GM21526 (cell line): Measurements from ENCODE around the gene ZNF320.
A peak's percentile ranks its signal among the peaks of the same experiment; 100 is the strongest.
"Not testable (repeated sequence)": the region's sequence is repeated elsewhere in the genome, so short reads cannot be mapped to it uniquely, and the experiment has no call there.

Experiments
- ATAC-seq: cut with Tn5 transposase; IDR thresholded peaks from one replicate; pipeline ENCODE4 v1.9.1; 2021; ENCODE audit warnings: moderate library complexity; ENCODE audit not compliant: unreplicated experiment, low FRiP score

ZNF320 gene

DNA sequence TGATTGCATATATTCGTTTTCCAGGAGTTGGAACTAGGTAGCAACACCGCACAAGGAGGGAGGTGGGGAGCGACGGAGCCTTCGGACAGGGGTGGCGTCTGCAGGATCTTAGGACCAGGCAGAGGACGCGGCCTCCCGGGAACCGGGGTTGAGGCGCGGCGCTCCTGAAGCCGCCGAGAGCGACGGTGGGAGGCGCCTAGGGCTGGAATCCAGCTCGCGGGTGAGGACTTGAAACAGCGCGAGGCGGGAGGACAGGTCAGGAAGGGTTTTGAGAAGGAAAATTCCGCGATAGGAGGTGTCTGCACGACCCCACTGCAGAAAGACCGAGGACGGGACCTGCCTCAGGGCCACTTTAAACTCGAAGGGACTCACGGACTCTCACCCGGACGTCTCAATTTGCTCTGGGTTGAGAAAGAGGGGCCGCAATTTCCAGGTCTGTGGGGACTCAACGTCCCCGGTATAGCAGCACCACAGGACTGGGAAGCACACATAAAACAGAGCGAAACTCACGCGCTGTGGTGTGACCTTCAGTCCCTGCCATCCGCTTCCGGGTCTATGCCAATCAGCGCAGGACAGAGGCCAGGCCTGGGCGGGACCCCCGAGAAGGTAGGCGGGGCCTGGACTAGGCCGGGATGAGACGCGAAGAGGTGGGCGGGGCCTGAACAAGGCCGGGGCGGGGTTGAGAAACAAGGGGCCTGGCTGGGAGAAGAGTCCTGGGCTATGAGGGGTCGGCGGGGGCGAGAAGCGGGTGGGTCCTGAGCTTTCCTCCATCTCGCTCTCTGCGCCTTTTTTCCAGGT is at the start of gene ZNF320:
Gene ZNF320, minus strand, starts transcription at position 498 of the 798 bp plus-strand sequence. CDS start 7,380 bp downstream, outside the sequence.
- peak; percentile 95 for ATAC-seq

DNA sequence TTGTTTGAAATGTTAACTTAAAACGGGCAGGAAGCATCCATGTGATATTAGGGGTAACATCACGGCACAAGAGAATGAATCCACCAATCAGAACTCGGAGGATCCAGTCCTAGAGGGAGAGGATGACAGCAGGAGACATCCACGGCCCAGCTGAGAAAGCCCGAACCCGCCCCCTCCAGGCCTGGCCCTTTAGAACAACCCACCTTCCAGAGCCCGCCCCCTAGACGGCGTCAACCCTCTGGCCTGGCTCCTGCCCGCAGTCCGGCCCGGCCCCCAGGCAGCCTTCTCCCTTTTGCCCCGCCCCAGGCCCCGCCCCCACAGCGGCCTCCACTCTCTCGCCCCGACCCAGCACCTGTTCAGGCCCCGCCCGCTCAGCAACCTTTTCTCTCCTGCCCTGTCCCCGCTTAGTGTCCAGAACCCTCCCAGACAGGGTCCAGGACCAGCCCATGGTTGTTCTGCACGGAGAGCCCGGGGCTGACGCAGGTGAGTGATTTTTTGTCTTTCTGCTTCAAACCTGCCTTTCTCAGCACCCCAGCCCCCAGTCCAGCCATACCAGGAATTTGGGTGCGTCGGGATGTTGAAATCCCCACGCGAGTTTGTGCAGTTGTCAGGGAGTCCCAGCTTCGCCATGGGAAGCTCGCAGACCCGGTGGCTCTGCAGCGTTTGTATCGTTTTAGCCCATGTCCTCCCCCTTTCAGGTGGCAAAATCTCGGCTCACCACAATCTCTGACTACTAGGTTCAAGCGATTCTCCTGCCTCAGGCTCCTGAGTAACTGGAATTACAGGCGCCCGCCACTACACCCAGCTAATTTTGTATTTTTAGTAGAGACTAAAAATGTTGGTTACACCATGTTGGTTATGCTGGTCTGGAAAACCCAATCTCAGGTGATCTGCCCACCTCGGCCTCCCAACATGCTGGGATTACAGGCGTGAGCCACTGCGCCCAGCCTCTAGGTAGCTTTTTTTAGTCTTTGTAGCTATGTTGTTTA is 49.2 kb upstream of the ZNF320 start:
- ATAC-seq = no peak

DNA sequence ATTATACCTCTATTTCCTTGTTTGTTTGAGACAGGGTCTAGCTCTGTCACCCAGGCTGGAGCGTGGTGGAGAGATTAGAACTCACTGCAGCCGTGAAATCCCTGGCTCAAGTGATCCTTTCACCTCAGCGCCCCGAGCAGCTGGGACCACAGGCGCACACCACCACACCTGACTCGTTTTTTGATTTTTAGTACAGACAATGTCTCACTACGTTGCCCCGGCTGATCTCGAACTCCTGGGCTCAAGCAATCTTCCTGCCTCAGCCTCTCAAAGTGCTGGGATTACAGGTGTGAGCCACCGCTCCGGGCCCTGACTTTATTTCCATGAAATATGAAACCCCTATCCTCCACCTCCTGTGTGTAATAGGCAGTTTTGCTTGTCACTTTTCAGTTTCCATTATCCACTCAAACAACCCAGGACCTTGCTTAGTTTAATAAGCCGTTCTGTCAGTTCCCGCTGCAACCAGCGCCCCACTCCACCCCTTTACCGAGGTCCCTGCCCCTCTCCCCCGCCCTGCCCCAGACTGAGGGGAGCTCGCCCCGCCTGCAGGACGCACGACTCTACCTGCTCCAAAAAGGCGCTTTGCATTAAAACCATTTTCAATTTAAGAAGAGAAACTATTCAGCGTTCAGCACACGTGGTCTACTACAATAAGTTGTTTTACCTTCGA is 48.4 kb upstream of the ZNF320 start:
- ATAC-seq = no peak

DNA sequence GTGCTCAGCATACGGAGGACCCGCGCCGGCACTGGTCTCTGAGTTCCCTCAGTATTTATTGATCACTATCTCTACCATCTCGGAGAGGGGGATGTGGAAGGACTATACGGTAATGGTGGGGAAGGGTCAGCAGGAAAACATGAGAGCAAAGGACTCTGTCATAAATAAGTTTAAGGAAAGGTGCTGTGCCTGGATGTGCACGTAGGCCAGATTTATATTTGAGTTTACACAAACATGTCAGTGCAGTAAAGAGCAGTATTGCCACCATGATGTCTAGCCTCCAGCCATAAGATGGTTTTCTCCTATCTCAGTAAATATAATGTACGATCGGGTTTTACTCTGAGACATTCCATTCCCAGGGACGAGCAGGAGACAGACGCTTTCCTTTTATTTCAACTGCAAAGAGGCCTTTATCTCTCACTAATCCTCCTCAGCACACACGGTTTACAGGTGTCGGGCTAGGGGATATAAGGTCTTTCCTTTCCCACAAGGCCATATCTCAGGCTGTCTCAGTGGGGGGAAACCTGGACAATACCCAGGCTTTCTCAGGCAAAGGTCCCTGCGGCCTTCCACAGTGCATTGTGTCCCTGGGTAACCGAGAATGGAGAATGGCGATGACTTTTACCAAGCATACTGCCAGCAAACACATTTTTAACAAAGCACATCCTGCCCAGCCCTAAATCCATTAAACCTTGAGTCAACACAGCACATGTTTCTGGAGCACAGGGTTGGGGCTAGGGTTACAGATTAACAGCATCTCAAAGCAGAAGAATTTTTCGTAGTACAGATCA is 47.5 kb upstream of the ZNF320 start:
- not testable (repeated sequence) for ATAC-seq

DNA sequence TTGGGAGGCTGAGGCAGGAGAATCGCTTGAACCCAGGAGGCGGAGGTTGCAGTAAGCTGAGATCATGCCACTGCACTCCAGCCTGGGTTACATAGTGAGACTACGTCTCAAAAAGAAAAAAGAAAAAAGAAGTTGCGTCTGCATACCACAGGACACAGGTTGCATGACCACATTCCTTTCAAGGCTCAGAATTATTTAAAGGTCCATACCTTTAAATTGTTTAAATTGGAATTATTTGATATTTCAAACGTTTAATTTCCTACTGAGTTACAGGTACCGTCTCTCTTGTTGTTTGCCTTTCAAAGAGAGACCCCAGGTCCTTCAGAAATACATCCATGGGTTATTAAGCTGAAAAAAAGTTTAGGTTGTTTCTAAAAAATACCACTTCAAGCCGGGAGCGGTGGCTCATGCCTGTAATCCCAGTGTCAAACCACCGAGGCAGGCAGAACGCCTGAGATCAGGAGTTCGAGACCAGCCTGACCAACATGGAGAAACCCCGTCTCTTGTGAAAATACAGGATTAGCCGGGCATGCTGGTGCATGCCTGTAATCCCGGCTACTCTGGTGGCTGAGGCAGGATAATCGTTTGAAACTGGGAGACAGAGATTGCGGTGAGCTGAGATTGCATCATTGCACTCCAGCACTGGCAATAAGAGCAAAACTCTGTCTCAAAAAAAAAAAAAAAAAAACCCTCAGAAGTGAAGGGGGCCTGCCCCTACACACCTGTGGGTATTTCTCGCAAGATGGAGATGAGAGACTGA is 46.6 kb upstream of the ZNF320 start:
- ATAC-seq = no peak

DNA sequence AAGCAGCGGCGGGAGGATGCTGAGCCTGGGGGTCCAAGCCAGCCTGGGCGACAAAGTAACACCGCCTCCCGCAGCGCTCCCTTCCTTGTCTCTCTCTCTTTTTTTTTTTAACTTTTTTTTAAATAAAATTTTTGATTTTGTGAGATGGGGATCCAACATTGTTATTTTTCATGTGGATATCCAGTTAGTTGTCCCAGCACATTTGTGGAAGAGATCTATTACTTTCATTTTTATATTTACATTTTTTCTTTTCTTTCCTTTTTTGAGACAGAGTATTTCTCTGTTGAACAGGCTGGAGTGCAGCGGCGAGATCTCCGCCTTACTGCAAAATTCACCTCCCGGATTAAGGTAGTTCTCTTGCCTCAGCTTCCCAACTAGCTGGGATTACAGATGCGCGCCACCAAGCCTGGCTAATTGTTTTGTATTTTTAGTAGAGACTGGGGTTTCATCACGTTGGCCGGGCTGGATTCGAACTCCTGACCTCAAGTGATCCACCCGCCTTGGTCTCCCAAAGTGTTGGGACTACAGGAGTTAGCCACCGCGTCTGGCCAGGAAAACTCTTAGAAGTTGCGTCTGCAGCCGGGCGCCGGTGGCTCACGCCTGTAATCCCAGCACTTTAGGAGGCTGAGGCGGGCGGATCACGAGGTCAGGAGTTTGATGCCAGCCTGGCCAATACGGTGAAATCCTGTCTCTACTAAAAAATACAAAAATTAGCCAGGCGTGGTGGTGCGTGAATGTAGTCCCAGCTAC is 45.9 kb upstream of the ZNF320 start:
- ATAC-seq = no peak

DNA sequence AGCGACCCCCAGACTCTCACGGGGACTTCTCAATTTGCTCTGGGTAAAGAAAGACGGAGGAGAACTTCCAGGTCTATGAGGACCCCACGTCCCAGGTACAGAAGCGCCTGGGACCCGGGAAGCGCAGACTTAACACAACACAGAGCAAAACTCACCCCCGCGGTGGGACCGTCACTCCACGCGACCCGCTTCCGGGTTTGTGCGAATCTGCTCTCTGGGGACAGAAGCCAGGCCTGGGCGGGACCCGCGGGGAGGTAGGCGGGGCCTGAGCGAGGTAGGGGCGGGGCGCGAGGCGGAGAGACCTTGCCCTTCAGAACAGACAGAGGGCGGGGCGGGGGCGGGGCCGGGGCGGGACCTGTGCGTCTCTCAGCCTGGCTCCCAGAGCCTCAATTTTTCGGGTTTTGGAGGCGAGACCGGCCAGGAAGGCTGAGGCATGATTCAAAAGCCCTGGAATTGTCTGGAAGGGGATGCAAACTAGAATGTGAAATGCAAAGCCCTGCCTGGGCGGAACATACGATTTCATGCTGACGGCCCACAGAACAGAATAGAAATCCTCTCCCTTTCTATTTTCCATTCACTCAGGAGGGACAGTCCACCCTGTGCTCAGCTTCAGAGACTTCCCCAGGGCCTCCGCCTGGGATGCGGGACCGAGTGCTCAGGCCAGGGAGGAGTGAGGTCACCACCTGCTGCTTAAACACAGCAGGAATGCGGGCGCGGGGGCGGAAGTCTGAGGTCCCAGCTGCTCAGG is 45.1 kb upstream of the ZNF320 start:
- peak; percentile 87 for ATAC-seq

DNA sequence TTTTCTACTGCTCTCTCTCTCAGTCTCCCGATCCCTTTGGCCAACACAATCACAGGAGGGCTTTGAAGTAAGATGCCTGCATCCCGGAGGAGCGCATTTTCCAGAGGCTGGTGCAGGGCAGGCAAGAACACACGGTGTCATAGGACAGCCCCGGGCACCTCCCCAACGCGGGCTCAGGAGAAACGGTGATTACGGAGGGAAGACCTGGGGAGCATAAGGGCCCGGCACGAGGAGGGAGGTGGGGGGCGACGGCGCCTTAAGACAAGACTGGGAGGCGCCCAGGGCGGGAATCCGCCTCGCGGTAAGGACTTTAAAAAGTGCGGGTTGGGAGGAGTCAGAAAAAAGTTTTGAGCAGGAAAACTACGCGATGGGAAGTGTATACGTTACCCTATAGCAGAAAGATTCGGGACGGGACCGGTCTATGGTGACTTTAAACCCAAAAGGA is 44.5 kb upstream of the ZNF320 start:
- peak; percentile 37 for ATAC-seq

DNA sequence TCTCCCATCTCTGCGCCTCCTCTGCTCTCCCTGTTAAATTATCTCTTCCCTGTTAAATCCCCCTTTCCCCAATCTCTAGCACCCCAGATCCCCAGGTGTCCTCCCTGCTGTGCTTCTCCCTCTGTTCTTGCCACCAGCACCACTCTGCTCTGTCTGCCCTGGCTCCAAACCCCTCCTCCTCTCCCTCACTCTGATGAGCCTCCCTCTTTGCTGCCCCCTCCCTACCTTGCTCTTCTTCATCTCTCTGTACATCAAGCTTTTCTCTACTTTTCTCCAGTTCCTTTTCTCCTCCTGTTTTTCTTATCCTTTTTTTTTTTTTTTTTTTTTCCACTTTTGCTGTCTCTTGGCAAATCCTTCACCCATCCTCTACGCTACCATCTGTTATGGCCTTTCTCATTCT is 44.1 kb upstream of the ZNF320 start:
- not testable (repeated sequence) for ATAC-seq

DNA sequence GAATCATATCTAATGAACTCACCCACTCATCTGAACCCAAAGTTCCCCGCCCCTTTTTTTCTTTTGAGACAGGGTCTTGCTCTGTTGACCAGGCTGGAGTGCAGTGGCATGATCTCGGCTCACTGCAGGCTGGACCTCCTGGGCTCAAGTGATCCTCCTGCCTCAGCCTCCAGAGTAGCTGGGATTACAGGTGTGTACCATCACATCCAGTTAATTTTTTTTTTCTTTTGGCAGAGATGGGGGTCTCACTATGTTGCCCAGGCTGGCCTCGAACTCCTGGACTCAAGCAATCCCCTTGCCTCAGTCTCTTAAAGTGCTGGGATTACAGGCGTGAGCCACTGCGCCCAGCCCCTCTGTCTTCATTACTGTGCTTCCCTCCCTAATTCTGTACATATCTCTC is 43.5 kb upstream of the ZNF320 start:
- ATAC-seq = not testable (repeated sequence)

DNA sequence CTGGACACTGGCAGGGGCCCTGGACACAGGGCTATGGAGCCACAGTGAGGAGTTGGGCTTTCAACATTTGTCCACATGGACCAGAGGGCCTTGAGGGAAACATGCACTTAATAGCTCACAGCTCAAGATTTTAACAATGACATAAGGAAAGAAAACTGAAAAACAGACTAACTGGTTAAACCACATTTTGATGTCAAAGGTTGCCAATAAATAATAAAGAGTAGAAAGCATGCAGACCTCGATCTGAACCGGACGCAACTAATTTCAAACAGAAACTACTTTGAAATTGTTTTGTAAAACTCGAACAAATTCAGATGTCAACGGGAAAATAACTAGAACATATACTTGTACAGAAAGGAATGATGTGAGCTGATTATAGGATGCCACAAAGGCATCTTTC is 41.3 kb upstream of the ZNF320 start:
- no peak for ATAC-seq

DNA sequence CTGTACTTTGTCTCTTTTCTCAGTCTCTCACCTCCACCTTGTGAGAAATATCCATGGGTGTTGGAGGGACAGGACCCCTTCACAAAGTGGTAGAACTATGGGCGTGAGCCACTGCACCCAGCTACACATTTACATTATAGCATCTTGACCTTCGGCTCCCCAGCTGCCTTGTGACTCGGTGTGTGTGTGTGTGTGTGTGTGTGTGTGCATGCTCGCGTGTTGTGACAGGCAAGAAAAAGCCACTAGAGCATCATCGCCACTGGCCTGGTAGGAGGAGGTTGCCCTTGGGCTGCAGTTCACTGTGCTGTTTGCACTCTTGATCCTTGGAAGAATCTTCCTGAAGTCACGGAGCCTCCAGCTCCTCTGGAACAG is 39.5 kb upstream of the ZNF320 start:
- ATAC-seq = no peak

DNA sequence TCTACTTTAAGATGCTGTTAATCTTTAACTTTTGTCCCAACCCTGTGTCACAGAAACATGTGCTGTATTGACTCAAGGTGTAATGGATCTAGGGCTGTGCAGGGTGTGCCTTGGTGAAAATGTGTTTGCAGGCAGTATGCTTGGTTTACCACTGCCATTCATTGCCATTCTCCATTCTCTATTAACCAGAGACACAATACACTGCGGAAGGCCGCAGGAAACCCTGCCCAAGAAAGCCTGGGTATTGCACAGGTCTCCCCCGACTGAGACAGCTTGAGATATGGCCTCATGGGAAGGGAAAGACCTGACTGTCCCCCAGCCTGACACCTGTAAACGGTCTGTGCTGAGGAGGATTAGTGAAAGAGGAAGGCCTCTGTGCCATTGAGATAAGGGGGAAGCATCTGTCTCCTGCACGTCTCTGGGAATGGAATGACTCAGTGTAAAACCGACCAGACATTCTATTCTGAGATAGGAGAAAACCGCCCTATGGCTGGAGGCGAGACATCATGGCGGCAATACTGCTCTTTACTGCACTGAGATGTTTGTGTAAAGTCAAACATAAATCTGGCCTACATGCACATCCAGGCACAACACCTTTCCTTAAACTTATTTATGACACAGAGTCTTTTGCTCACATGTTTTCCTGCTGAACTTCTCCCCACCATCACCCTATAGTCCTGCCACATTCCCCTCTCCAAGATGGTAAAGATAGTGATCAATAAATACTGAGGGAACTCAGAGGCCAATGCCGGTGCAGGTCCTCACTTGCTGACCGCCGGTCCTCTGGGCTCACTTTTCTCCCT is 38.9 kb upstream of the ZNF320 start:
- ATAC-seq = no peak

DNA sequence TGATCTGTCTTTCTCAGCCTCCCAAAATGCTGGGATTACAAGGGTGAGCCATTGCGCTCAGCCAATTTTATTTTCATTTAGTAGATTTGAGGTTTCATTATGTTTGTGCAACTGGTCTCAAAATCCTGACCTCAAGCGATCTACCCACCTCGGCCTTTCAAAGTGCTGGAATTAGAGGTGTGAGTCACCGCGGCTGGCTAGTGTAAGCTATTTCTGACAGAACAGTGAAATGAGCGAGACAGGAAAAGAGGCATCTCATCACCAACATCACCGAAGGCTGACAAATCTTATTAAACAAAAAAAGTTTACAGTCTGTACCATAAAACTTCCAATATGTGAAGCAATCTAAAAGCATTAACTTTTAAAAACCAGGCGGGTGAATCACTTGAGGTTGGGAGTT is 38.0 kb upstream of the ZNF320 start:
- ATAC-seq = no peak

DNA sequence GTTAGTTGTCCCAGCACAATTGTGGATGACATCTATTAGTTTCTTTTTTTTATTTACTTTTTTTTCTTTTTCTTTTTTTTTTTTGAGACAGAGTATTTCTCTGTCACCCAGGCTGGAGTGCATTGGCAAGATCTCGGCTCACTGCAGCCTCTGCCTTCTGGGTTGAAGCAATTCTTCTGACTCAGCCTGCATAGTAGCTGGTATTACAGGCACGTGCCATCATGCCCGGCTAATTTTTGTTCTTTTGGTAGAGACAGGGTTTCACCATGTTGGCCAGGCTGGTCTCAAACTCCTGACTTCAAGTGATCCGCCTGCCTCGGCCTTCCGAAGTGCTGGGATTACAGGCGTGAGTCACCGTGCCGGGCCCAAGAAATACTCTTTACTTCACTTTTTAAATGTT is 27.2 kb upstream of the ZNF320 start:
- not testable (repeated sequence) for ATAC-seq

DNA sequence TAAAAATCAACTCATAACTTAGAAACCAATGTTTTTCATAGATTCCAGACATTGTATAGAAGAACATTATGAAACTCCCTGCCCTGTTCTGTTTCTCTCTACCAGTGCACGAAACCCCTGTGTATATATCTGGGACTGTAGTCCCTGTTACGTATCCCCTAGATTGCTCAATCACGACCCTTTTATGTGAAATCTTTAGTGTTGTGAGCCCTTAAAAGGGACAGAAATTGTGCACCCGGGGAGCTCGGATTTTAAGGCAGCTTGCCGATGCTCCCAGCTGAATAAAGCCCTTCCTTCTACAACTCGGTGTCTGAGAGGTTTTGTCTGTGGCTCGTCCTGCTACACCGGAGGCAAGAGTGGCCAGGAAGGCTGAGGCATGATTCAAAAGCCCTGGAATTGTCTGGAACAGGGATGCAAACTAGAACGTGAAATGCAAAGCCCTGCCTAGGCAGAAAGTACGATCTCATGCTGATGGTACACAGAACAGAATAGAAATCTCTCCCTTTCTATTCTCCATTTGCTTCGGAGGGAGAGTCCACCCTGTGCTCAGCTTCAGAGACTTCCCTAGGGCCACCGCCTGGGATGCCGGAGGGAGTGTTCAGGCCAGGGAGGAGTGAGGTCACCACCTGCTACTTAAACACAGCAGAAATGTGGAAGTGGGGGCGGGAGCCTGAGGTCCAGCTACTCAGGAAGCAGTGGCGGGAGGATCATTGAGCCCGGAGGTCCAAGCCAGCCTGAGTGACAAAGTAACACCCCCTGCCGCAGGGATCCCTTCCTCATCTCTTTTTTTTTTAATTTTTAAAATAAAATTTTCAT is 26.6 kb upstream of the ZNF320 start:
- ATAC-seq = no peak
